H1 (cell line): ENCODE data around the gene INPP5A. TPM values are rescaled to one million over a fixed set of nuclear protein-coding genes. Genes with fewer than 3 reads are reported as not detected.

Experiments
- CTCF ChIA-PET: fragments of 300-600 bp; sonication (Branson Sonifier 250); formaldehyde crosslinking; loops from one replicate; lab custom pipeline; 2021; ENCODE audit not compliant: partially characterized antibody; lab: Charles Lee
- POLR2A ChIA-PET: fragments of 300-600 bp; sonication (Branson Sonifier 250); formaldehyde crosslinking; loops from one replicate; lab custom pipeline; 2021; ENCODE audit warnings: inconsistent platforms; ENCODE audit not compliant: partially characterized antibody; lab: Charles Lee
- DNase-seq, 2 experiments: peaks; one replicate each; pipeline versions ENCODE4 v3.0.0 to v3.0.0-alpha.2; 2010 to 2022; ENCODE audit warnings: low spot score in 2 of 2, low read depth in 1 of 2, mixed read lengths in 1 of 2
- FAIRE-seq: peaks from 2 replicates; lab custom pipeline; 2011; peaks lifted over from hg19 to GRCh38; lab: Jason Lieb, UNC
- H2AFZ ChIP-seq: 2 replicates; pipeline ENCODE4 v1.8.1; 2012; ENCODE audit warnings: low read length, inconsistent platforms
- H2AK5ac ChIP-seq: 2 replicates; pipeline ENCODE4 v1.6.1; 2013; ENCODE audit warnings: low read depth, low read length
- H2BK120ac ChIP-seq: replicated peaks from 2 replicates; pipeline ENCODE3; 2013; ENCODE audit warnings: low read depth, low read length, inconsistent platforms
- H2BK12ac ChIP-seq: 2 replicates; pipeline ENCODE4 v1.6.1; 2013; ENCODE audit warnings: low read depth, low read length
- H2BK15ac ChIP-seq: 2 replicates; pipeline ENCODE4 v1.6.1; 2013; ENCODE audit warnings: low read length
- H2BK20ac ChIP-seq: 2 replicates; pipeline ENCODE4 v1.6.1; 2013; ENCODE audit warnings: low read length
- H2BK5ac ChIP-seq: 2 replicates; pipeline ENCODE4 v1.6.1; 2013; ENCODE audit warnings: low read depth, low read length
- H3K14ac ChIP-seq: 2 replicates; pipeline ENCODE4 v1.6.1; 2013; ENCODE audit warnings: inconsistent platforms; ENCODE audit not compliant: insufficient read length
- H3K18ac ChIP-seq: 2 replicates; pipeline ENCODE4 v1.6.1; 2013; ENCODE audit warnings: low read length; ENCODE audit errors: extremely low read depth
- H3K23ac ChIP-seq: 2 replicates; pipeline ENCODE4 v1.6.1; 2013; ENCODE audit warnings: inconsistent platforms; ENCODE audit not compliant: insufficient read length
- H3K23me2 ChIP-seq: 2 replicates; pipeline ENCODE4 v1.6.1; 2013; ENCODE audit warnings: low read depth, low read length
- H3K27ac ChIP-seq: 2 replicates; pipeline ENCODE4 v1.6.1; 2011; ENCODE audit warnings: low read depth, low read length, inconsistent platforms
- H3K27me3 ChIP-seq, 4 experiments: replicated peaks in 1 of 4; 1 replicate in 1 of 4; 2 replicates in 3 of 4; pipeline versions ENCODE4 v1.6.1 to v1.8.1; 2011 to 2013; ENCODE audit warnings: low read length in 3 of 4, mild to moderate bottlenecking in 3 of 4, inconsistent platforms in 2 of 4, mixed read lengths in 2 of 4, moderate library complexity in 1 of 4; ENCODE audit not compliant: control insufficient read depth in 3 of 4, insufficient read depth in 3 of 4; ENCODE audit errors: extremely low read depth in 1 of 4
- H3K36me3 ChIP-seq, 4 experiments: 2 replicates each; pipeline versions ENCODE4 v1.6.1 to v1.8.1; 2011 to 2013; ENCODE audit warnings: mild to moderate bottlenecking in 4 of 4, low read length in 3 of 4, moderate library complexity in 2 of 4, control low read depth in 1 of 4, inconsistent platforms in 1 of 4; ENCODE audit not compliant: insufficient read depth in 4 of 4, control insufficient read depth in 2 of 4
- H3K4ac ChIP-seq: replicated peaks from 2 replicates; pipeline ENCODE3; 2013; ENCODE audit warnings: low read length, low read depth, mixed read lengths, inconsistent platforms; ENCODE audit not compliant: insufficient read length
- H3K4me1 ChIP-seq, 4 experiments: replicated peaks in 1 of 4; 1 replicate in 1 of 4; 2 replicates in 3 of 4; pipeline versions ENCODE4 v1.6.1 to v1.8.1; 2011 to 2013; ENCODE audit warnings: low read length in 3 of 4, inconsistent platforms in 2 of 4, mixed read lengths in 1 of 4; ENCODE audit not compliant: insufficient read depth in 4 of 4, control insufficient read depth in 3 of 4
- H3K4me2 ChIP-seq, 2 experiments: 2 replicates each; pipeline versions ENCODE4 v1.6.1 to v1.8.1; 2011 to 2013; ENCODE audit warnings: low read depth in 2 of 2, low read length in 2 of 2, control low read depth in 1 of 2, inconsistent platforms in 1 of 2, mild to moderate bottlenecking in 1 of 2; ENCODE audit not compliant: insufficient read depth in 1 of 2
- H3K4me3 ChIP-seq, 4 experiments: fragments of 200-600, 300-600 bp in 1 of 4; sonication (generic), shearing (Covaris generic), sonication (Bioruptor Twin) in 1 of 4; 2 replicates each; pipeline versions ENCODE4 v1.5.1 to v1.8.1; 2011 to 2016; ENCODE audit warnings: low read length in 4 of 4, low read depth in 3 of 4, control low read depth in 2 of 4, inconsistent platforms in 2 of 4, mild to moderate bottlenecking in 2 of 4, mixed read lengths in 1 of 4, moderate library complexity in 1 of 4; ENCODE audit not compliant: insufficient read depth in 2 of 4; ENCODE audit errors: extremely low read depth in 1 of 4
- H3K56ac ChIP-seq: replicated peaks from 2 replicates; pipeline ENCODE3; 2013; ENCODE audit warnings: low read depth, mild to moderate bottlenecking, mixed read lengths, low read length, inconsistent platforms; ENCODE audit not compliant: insufficient read length
- H3K79me1 ChIP-seq: 2 replicates; pipeline ENCODE4 v1.6.1; 2013; ENCODE audit warnings: low read depth, low read length, control low read depth
- H3K79me2 ChIP-seq, 2 experiments: 2 replicates each; pipeline versions ENCODE4 v1.6.1 to v1.8.1; 2012 to 2013; ENCODE audit warnings: low read length in 2 of 2, mild to moderate bottlenecking in 2 of 2, inconsistent platforms in 1 of 2; ENCODE audit not compliant: insufficient read depth in 2 of 2, control insufficient read depth in 1 of 2
- H3K9ac ChIP-seq, 4 experiments: replicated peaks in 1 of 4; 1 replicate in 1 of 4; 2 replicates in 3 of 4; pipeline versions ENCODE4 v1.6.1 to v1.8.1; 2011 to 2013; ENCODE audit warnings: low read depth in 3 of 4, low read length in 3 of 4, control low read depth in 2 of 4, mild to moderate bottlenecking in 2 of 4, moderate library complexity in 2 of 4, inconsistent platforms in 1 of 4; ENCODE audit errors: extremely low read depth in 1 of 4
- H3K9me3 ChIP-seq, 2 experiments: 2 replicates each; pipeline versions ENCODE4 v1.6.1 to v1.8.1; 2012 to 2013; ENCODE audit warnings: mild to moderate bottlenecking in 2 of 2, moderate library complexity in 2 of 2, control low read depth in 1 of 2, inconsistent platforms in 1 of 2, low read depth in 1 of 2, low read length in 1 of 2, mixed read lengths in 1 of 2; ENCODE audit not compliant: insufficient read depth in 2 of 2
- H4K20me1 ChIP-seq, 2 experiments: replicated peaks in 1 of 2; 2 replicates each; pipeline versions ENCODE3 to v1.8.1; 2011 to 2013; ENCODE audit warnings: inconsistent platforms in 2 of 2, low read length in 2 of 2, mild to moderate bottlenecking in 1 of 2; ENCODE audit not compliant: insufficient read depth in 2 of 2, control insufficient read depth in 1 of 2
- H4K5ac ChIP-seq: 2 replicates; pipeline ENCODE4 v1.6.1; 2013; ENCODE audit warnings: low read length, low read depth, mixed read lengths, inconsistent platforms; ENCODE audit not compliant: insufficient read length
- H4K8ac ChIP-seq: 2 replicates; pipeline ENCODE4 v1.8.0; 2013; ENCODE audit warnings: mild to moderate bottlenecking, moderate library complexity, low read length, inconsistent platforms; ENCODE audit not compliant: insufficient read depth; ENCODE audit errors: extremely low read depth
- H4K91ac ChIP-seq: replicated peaks from 2 replicates; pipeline ENCODE3; 2013; ENCODE audit warnings: low read length, mixed read lengths, inconsistent platforms; ENCODE audit not compliant: insufficient read length
- CBX5 ChIP-seq: fragments of 300-800, 300-1000 bp; sonication (generic); IDR thresholded peaks from 2 replicates; pipeline ENCODE4 v1.7.1; 2016; ENCODE audit warnings: antibody characterized with exemption, low read length, low read depth
- EZH2 ChIP-seq: fragments of 200-600 bp; sonication (generic); IDR thresholded peaks from 2 replicates; pipeline ENCODE4 v1.7.1; 2012; ENCODE audit warnings: low read depth, mild to moderate bottlenecking, moderate library complexity, low read length, inconsistent platforms; ENCODE audit not compliant: severe bottlenecking
- WGBS, 2 experiments: shearing (Covaris generic) in 1 of 2; methylation state at CpG; one replicate each; pipeline versions ENCODE4 v1.1.6 to v1.1.7; 2013 to 2015; ENCODE audit warnings: low lambda C conversion rate in 2 of 2, mixed read lengths in 2 of 2, inconsistent platforms in 1 of 2, low coverage in 1 of 2, missing lambda C conversion rate in 1 of 2; ENCODE audit not compliant: insufficient replicate concordance in 2 of 2, insufficient coverage in 1 of 2, insufficient read length in 1 of 2; ENCODE audit errors: extremely low coverage in 1 of 2, missing lambda C conversion rate in 1 of 2; 5-methylcytosine and 5-hydroxymethylcytosine counted together
- polyA plus RNA-seq, 7 experiments: library from polyadenylated mRNA; depleted of rRNA in 3 of 7; stranded (reverse) in 5 of 7; unstranded in 2 of 7; fragments of >200 nt in 5 of 7; fragments of 200-250 nt in 2 of 7; gene quantifications; 1 replicate in 5 of 7; 2 replicates in 1 of 7; 4 replicates in 1 of 7; pipeline versions ENCODE4 v1.2.1 to v1.2.3, GENCODE V29; 2011 to 2013; ENCODE audit warnings: missing spikeins in 2 of 7, mixed read lengths in 2 of 7
- total RNA-seq: library from RNA; stranded (reverse); fragmentation: NEBNext Ultra II Directional; extraction: Animal tissue kit (Norgen Biotek cat#: 25700); gene quantifications from 2 replicates; pipeline ENCODE4 v1.2.1, GENCODE V29; 2021

The INPP5A gene
- total and polyA plus RNA-seq, 2 of the 8 experiments (the other 6 are each of a cell fraction or from before 2014, with no cell fraction given) = 19.7 to 27.5 TPM

- H2BK20ac ChIP-seq = no peak overlapping the region
- H3K36me3 ChIP-seq = no peaks in the 10 kb centered on the region
- no peak for DNase-seq
- H3K14ac ChIP-seq = no peak overlapping the region
- peaks cover 0 to 2% (median 0%) of the 10 kb centered on the region in 4 experiments; a peak in 1 of 7 replicates for H3K4me1 ChIP-seq
- H3K79me2 ChIP-seq = peaks cover 0 to 13% of the 10 kb centered on the region in 2 experiments; a peak in 2 of 4 replicates
- no peak overlapping the region for H2AK5ac ChIP-seq
- H3K9ac ChIP-seq = no peak overlapping the region
- H3K4me3 ChIP-seq = no peak overlapping the region
- H3K23ac ChIP-seq = no peak overlapping the region
- H2BK15ac ChIP-seq = 0 out of 2 replicates have a peak overlapping the region, but pooled peaks have one; percentile 49
- TF ChIP-seq EZH2 (no peak), CBX5 (no peak)
- ChIA-PET CTCF (interaction anchor here (1.1 to 1.4 kb wide), 2 partner anchors 14 to 26 kb away, joined by 3 to 4 read pairs; no protein-coding TSS in a partner anchor), POLR2A (no interaction called here)
- H4K8ac ChIP-seq = no peak overlapping the region
- no peak overlapping the region for H3K4ac ChIP-seq
- no peaks in the 10 kb centered on the region for H3K27me3 ChIP-seq
- H3K23me2 ChIP-seq = no peaks in the 10 kb centered on the region
- FAIRE-seq = no peak
- H2AFZ ChIP-seq = no peak overlapping the region
- H4K5ac ChIP-seq = no peak overlapping the region
- 93% methylated on average over 37 of the region's 38 CpGs; no CpG with 5 or more reads in 1 of the 2 experiments for WGBS, 2 experiments
- H4K91ac ChIP-seq = no peak overlapping the region
- H3K18ac ChIP-seq = no peak overlapping the region
- no peaks in the 10 kb centered on the region for H3K9me3 ChIP-seq
- H2BK120ac ChIP-seq = no peak overlapping the region
- H2BK5ac ChIP-seq = no peak overlapping the region
- H3K4me2 ChIP-seq = no peak overlapping the region
- peaks cover 2 to 11% of the 10 kb centered on the region in 2 experiments for H4K20me1 ChIP-seq
- H2BK12ac ChIP-seq = no peak overlapping the region
- H3K79me1 ChIP-seq = peaks cover 14% of the 10 kb centered on the region
- no peak overlapping the region for H3K56ac ChIP-seq
- no peak overlapping the region for H3K27ac ChIP-seq
These were observed 48.4 kb downstream of the INPP5A start for GRCh38 chr10:132585732-132586722.
